Osteocyte (in vitro differentiated cells): ENCODE results near the gene DCLRE1B. TPM values are rescaled to one million over a fixed set of nuclear protein-coding genes. Genes with fewer than 3 reads are reported as not detected.

Source experiments
- DNase-seq: peaks from one replicate; pipeline ENCODE4 v3.0.0; 2021; ENCODE audit warnings: mixed read lengths; ENCODE audit not compliant: unreplicated experiment; ENCODE audit errors: extremely low spot score
- H3K27ac Mint-ChIP-seq: one replicate; pipeline ENCODE4 v1.8.0; 2021; ENCODE audit warnings: mild to moderate bottlenecking, mixed read lengths; ENCODE audit not compliant: unreplicated experiment
- H3K27me3 Mint-ChIP-seq: one replicate; pipeline ENCODE4 v1.8.0; 2021; ENCODE audit warnings: mixed read lengths; ENCODE audit not compliant: unreplicated experiment
- H3K36me3 Mint-ChIP-seq: one replicate; pipeline ENCODE4 v1.8.0; 2021; ENCODE audit warnings: mixed read lengths; ENCODE audit not compliant: unreplicated experiment
- H3K4me1 Mint-ChIP-seq: one replicate; pipeline ENCODE4 v1.8.0; 2021; ENCODE audit warnings: mixed read lengths; ENCODE audit not compliant: unreplicated experiment
- H3K4me3 Mint-ChIP-seq: one replicate; pipeline ENCODE4 v1.8.0; 2021; ENCODE audit warnings: mild to moderate bottlenecking, moderate library complexity, mixed read lengths; ENCODE audit not compliant: unreplicated experiment
- H3K9me3 Mint-ChIP-seq: one replicate; pipeline ENCODE4 v1.8.0; 2021; ENCODE audit warnings: mixed read lengths; ENCODE audit not compliant: unreplicated experiment
- CTCF ChIP-seq: fragments of 200-600 bp; sonication (generic); IDR thresholded peaks from 2 replicates; pipeline ENCODE4 v1.5.0; 2021; ENCODE audit warnings: antibody characterized with exemption, mild to moderate bottlenecking, moderate library complexity
- total RNA-seq: library from RNA; stranded (reverse); gene quantifications from 2 replicates; pipeline ENCODE4 v1.2.1, GENCODE V29; 2021

DCLRE1B gene
- total RNA-seq, 1 donor from 2014 or later: 10.0 TPM

GRCh38 chr1:113898241-113898814 lies 6.8 kb upstream of the DCLRE1B start:
- Mint-ChIP-seq H3K27me3 (no peaks in the 10 kb centered on the region), H3K36me3 (peaks cover 50% of the 10 kb centered on the region), H3K4me3 (no peak overlapping the region), H3K4me1 (peaks cover 2% of the 10 kb centered on the region), H3K27ac (no peak overlapping the region), H3K9me3 (no peaks in the 10 kb centered on the region)
- no peak for DNase-seq
- no peak for TF ChIP-seq CTCF

- no peak for TF ChIP-seq CTCF
- no peak for DNase-seq
- H3K27me3 Mint-ChIP-seq: no peaks in the 10 kb centered on the region
- H3K4me1 Mint-ChIP-seq: peaks cover 9% of the 10 kb centered on the region
- no peak overlapping the region for H3K27ac Mint-ChIP-seq
- H3K36me3 Mint-ChIP-seq: peaks cover 50% of the 10 kb centered on the region
- no peaks in the 10 kb centered on the region for H3K9me3 Mint-ChIP-seq
- no peak overlapping the region for H3K4me3 Mint-ChIP-seq
Observed at GRCh38 chr1:113899111-113899510, 6.0 kb upstream of the DCLRE1B start.

- no peak for DNase-seq
- H3K36me3 Mint-ChIP-seq: peaks cover 37% of the 10 kb centered on the region
- no peak for TF ChIP-seq CTCF
- no peak overlapping the region for H3K27ac Mint-ChIP-seq
- H3K27me3 Mint-ChIP-seq: no peaks in the 10 kb centered on the region
- H3K9me3 Mint-ChIP-seq: no peaks in the 10 kb centered on the region
- no peak overlapping the region for H3K4me3 Mint-ChIP-seq
- H3K4me1 Mint-ChIP-seq: peaks cover 18% of the 10 kb centered on the region
Observed at GRCh38 chr1:113901191-113901590, 3.9 kb upstream of the DCLRE1B start.

- Mint-ChIP-seq H3K27me3 (no peaks in the 10 kb centered on the region), H3K27ac (peak overlapping the region; percentile 94), H3K36me3 (peaks cover 19% of the 10 kb centered on the region), H3K4me3 (peak overlapping the region; percentile 90), H3K4me1 (peaks cover 21% of the 10 kb centered on the region), H3K9me3 (no peaks in the 10 kb centered on the region)
- no peak for DNase-seq
- no peak for TF ChIP-seq CTCF
Observed at GRCh38 chr1:113903501-113904292, 1.4 kb upstream of the DCLRE1B start.

- no peak for DNase-seq
- peaks cover 17% of the 10 kb centered on the region for H3K36me3 Mint-ChIP-seq
- H3K27ac Mint-ChIP-seq: peak overlapping the region; percentile 94
- H3K4me3 Mint-ChIP-seq: peak overlapping the region; percentile 90
- no peaks in the 10 kb centered on the region for H3K27me3 Mint-ChIP-seq
- H3K9me3 Mint-ChIP-seq: no peaks in the 10 kb centered on the region
- H3K4me1 Mint-ChIP-seq: peaks cover 21% of the 10 kb centered on the region
- TF ChIP-seq CTCF: no peak
Observed at GRCh38 chr1:113904293-113904673, 843 bp upstream of the DCLRE1B start.
